HAP-1 (cell line): ENCODE results near the gene CMTM7.
"Not testable (repeated sequence)": the region's sequence is repeated elsewhere in the genome, so short reads cannot be mapped to it uniquely, and the experiment has no call there.

Experiments
- DNase-seq, 2 experiments: peaks; one replicate each; pipeline ENCODE4 v3.0.0-alpha.2; 2016 to 2020; ENCODE audit warnings: low spot score in 2 of 2
- H3K27me3 ChIP-seq: fragments of 250-450 bp; sonication (Bioruptor Pico); 2 replicates; pipeline ENCODE4 v1.5.1; 2020; ENCODE audit warnings: low read depth, mild to moderate bottlenecking, moderate library complexity
- H3K36me3 ChIP-seq: fragments of 250-450 bp; sonication (Bioruptor Pico); replicated peaks from 2 replicates; pipeline ENCODE4 v1.5.1; 2020; ENCODE audit warnings: mild to moderate bottlenecking
- H3K4me1 ChIP-seq: fragments of 250-450 bp; sonication (Bioruptor Pico); 2 replicates; pipeline ENCODE4 v1.5.1; 2020; ENCODE audit warnings: mild to moderate bottlenecking
- H3K4me3 ChIP-seq: fragments of 250-450 bp; sonication (Bioruptor Pico); 2 replicates; pipeline ENCODE4 v1.5.1; 2020; ENCODE audit warnings: mild to moderate bottlenecking, moderate library complexity
- H3K9me3 ChIP-seq: fragments of 250-450 bp; sonication (Bioruptor Pico); 2 replicates; pipeline ENCODE4 v1.5.1; 2020; ENCODE audit warnings: mild to moderate bottlenecking, moderate library complexity
- in situ Hi-C: fragments of 300-500 bp; cut with MboI; formaldehyde crosslinking; loops from 3 replicates; pipeline ENCODE4 v1.14.3; 2020; ENCODE audit warnings: low sequenced_read_pairs, inconsistent platforms, mixed read lengths

Gene CMTM7

GRCh38 chr3:32459450-32459849 lies 67.8 kb downstream of the CMTM7 start:
- Histone ChIP-seq H3K9me3 (no peaks in the 10 kb centered on the region), H3K27me3 (no peaks in the 10 kb centered on the region)
- in situ Hi-C loops = no loop called here

GRCh38 chr3:32460031-32460749 lies 68.5 kb downstream of the CMTM7 start:
- H3K36me3 ChIP-seq = no peaks in the 10 kb centered on the region
- no peaks in the 10 kb centered on the region for H3K9me3 ChIP-seq
- in situ Hi-C loops = no loop called here
- peaks cover 8% of the 10 kb centered on the region; the same call in 1 of the 2 replicates for H3K4me1 ChIP-seq
- H3K27me3 ChIP-seq = no peaks in the 10 kb centered on the region
- no peak overlapping the region for H3K4me3 ChIP-seq
- peak in 1 of 2 experiments; percentile 34 for DNase-seq

More at GRCh38 chr3:32459450-32459849, 67.8 kb downstream of the CMTM7 start:
- H3K4me3 ChIP-seq = no peak overlapping the region
- no peak for DNase-seq
- peaks cover 8% of the 10 kb centered on the region; the same call in 1 of the 2 replicates for H3K4me1 ChIP-seq
- H3K36me3 ChIP-seq = no peaks in the 10 kb centered on the region; the same call in 1 of the 2 replicates

GRCh38 chr3:32460817-32461496 lies 69.3 kb downstream of the CMTM7 start:
- H3K36me3 ChIP-seq, in situ Hi-C loops, H3K4me1 ChIP-seq, DNase-seq, H3K9me3 ChIP-seq, H3K4me3 ChIP-seq, H3K27me3 ChIP-seq: not testable (repeated sequence)

- H3K4me3 ChIP-seq, DNase-seq, H3K9me3 ChIP-seq, in situ Hi-C loops, H3K36me3 ChIP-seq, H3K4me1 ChIP-seq, H3K27me3 ChIP-seq: not testable (repeated sequence)
Observed at GRCh38 chr3:32462191-32462986, 70.7 kb downstream of the CMTM7 start.

- H3K36me3 ChIP-seq, H3K27me3 ChIP-seq, H3K4me3 ChIP-seq, H3K4me1 ChIP-seq, DNase-seq, in situ Hi-C loops, H3K9me3 ChIP-seq: not testable (repeated sequence)
Observed at GRCh38 chr3:32463415-32463814, 71.8 kb downstream of the CMTM7 start.

- H3K4me3 ChIP-seq, DNase-seq, H3K36me3 ChIP-seq, H3K9me3 ChIP-seq, H3K4me1 ChIP-seq, H3K27me3 ChIP-seq: not testable (repeated sequence)
- in situ Hi-C loops = loop anchor here (5.0 kb wide), 1 partner anchor 282 kb away; no protein-coding TSS in a partner anchor
Observed at GRCh38 chr3:32464726-32465125, 73.1 kb downstream of the CMTM7 start.

GRCh38 chr3:32466808-32467207 lies 75.2 kb downstream of the CMTM7 start:
- not testable (repeated sequence) for H3K9me3 ChIP-seq, H3K36me3 ChIP-seq, H3K4me3 ChIP-seq, H3K27me3 ChIP-seq, H3K4me1 ChIP-seq, DNase-seq
- in situ Hi-C loops = loop anchor here (5.0 kb wide), 1 partner anchor 285 kb away; no protein-coding TSS in a partner anchor

- Histone ChIP-seq H3K9me3 (no peaks in the 10 kb centered on the region), H3K36me3 (no peaks in the 10 kb centered on the region), H3K4me1 (no peaks in the 10 kb centered on the region), H3K27me3 (no peaks in the 10 kb centered on the region), H3K4me3 (no peak overlapping the region)
- DNase-seq = peak; percentile 56 to 79
- in situ Hi-C loops = loop anchor here (5.0 kb wide), 1 partner anchor 285 kb away; no protein-coding TSS in a partner anchor
Observed at GRCh38 chr3:32467333-32468070, 75.8 kb downstream of the CMTM7 start.

GRCh38 chr3:32469151-32469874 lies 77.7 kb downstream of the CMTM7 start:
- Histone ChIP-seq H3K4me3 (no peak overlapping the region), H3K36me3 (no peaks in the 10 kb centered on the region)

GRCh38 chr3:32470362-32470761 lies 78.7 kb downstream of the CMTM7 start:
- Histone ChIP-seq H3K36me3 (no peaks in the 10 kb centered on the region), H3K4me3 (no peak overlapping the region), H3K27me3 (no peaks in the 10 kb centered on the region), H3K4me1 (no peaks in the 10 kb centered on the region), H3K9me3 (no peaks in the 10 kb centered on the region)
- in situ Hi-C loops = loop anchor here (10.0 kb wide), 1 partner anchor 176 kb away; no protein-coding TSS in a partner anchor
- DNase-seq = no peak

More at GRCh38 chr3:32469151-32469874, 77.7 kb downstream of the CMTM7 start:
- H3K27me3 ChIP-seq = no peaks in the 10 kb centered on the region
- no peak for DNase-seq
- in situ Hi-C loops = loop anchor here (5.0 kb wide), 1 partner anchor 287 kb away; no protein-coding TSS in a partner anchor
- no peaks in the 10 kb centered on the region for H3K4me1 ChIP-seq
- no peaks in the 10 kb centered on the region for H3K9me3 ChIP-seq

- in situ Hi-C loops = loop anchor here (10.0 kb wide), 1 partner anchor 176 kb away; no protein-coding TSS in a partner anchor
- H3K27me3 ChIP-seq = no peaks in the 10 kb centered on the region
- no peaks in the 10 kb centered on the region for H3K36me3 ChIP-seq
- no peaks in the 10 kb centered on the region for H3K4me1 ChIP-seq
- no peaks in the 10 kb centered on the region for H3K9me3 ChIP-seq
- H3K4me3 ChIP-seq = no peak overlapping the region
- DNase-seq = no peak
Observed at GRCh38 chr3:32471246-32471645, 79.6 kb downstream of the CMTM7 start.

GRCh38 chr3:32472151-32472550 lies 80.5 kb downstream of the CMTM7 start:
- H3K27me3 ChIP-seq, DNase-seq, H3K9me3 ChIP-seq, H3K4me1 ChIP-seq, H3K36me3 ChIP-seq, H3K4me3 ChIP-seq: not testable (repeated sequence)
- in situ Hi-C loops = loop anchor here (10.0 kb wide), 1 partner anchor 177 kb away; no protein-coding TSS in a partner anchor
